A549 (cell line): ENCODE results near the gene CHD8.

Experiments used
- EP300 ChIP-seq, 2 experiments: fragments of >200 bp; sonication (Bioruptor Twin); formaldehyde crosslinking; IDR thresholded peaks; 2 replicates in 1 of 2; 3 replicates in 1 of 2; pipeline ENCODE4 v1.6.1; 2016 to 2017
- ESRRA ChIP-seq: fragments of 150-350 bp; IDR thresholded peaks from 2 replicates; pipeline ENCODE4 v1.6.1; 2014; ENCODE audit warnings: mild to moderate bottlenecking, low read length, borderline replicate concordance
- JUN ChIP-seq, 2 experiments: fragments of >200 bp; sonication (Bioruptor Twin); formaldehyde crosslinking; IDR thresholded peaks; 2 replicates in 1 of 2; 3 replicates in 1 of 2; pipeline ENCODE4 v1.6.1; 2016 to 2017
- POLR2A ChIP-seq: IDR thresholded peaks from 2 replicates; pipeline ENCODE4 v1.6.1; 2012; ENCODE audit warnings: mild to moderate bottlenecking, low read length
- RFX5 ChIP-seq: fragments of 450-650 bp; IDR thresholded peaks from 2 replicates; pipeline ENCODE4 v1.7.1; 2014; ENCODE audit warnings: antibody characterized with exemption, mild to moderate bottlenecking, moderate library complexity
- SREBF2 ChIP-seq: fragments of 450-650 bp; IDR thresholded peaks from 2 replicates; pipeline ENCODE4 v1.6.1; 2014; ENCODE audit warnings: mild to moderate bottlenecking, moderate library complexity
- ZFP36 ChIP-seq: fragments of 450-650 bp; IDR thresholded peaks from 2 replicates; pipeline ENCODE4 v1.6.1; 2014; ENCODE audit warnings: borderline replicate concordance; ENCODE audit not compliant: partially characterized antibody
- TF ChIP-seq, protein P1 (sequence below): fragments of 450-650 bp; IDR thresholded peaks from 2 replicates; pipeline ENCODE4 v1.6.1; 2014; ENCODE audit warnings: antibody characterized with exemption
- TF ChIP-seq, protein P2 (sequence below): fragments of >200 bp; sonication (Bioruptor Twin); formaldehyde crosslinking; IDR thresholded peaks from 3 replicates; pipeline ENCODE4 v1.5.1; 2016
- TF ChIP-seq, protein P3 (sequence below): fragments of 150-350 bp; IDR thresholded peaks from 2 replicates; pipeline ENCODE4 v1.6.1; 2014; ENCODE audit warnings: low read depth, mild to moderate bottlenecking, low read length
- TF ChIP-seq, protein P4 (sequence below): fragments of 200-600 bp; sonication (generic); IDR thresholded peaks from 2 replicates; pipeline ENCODE4 v1.6.1; 2016; ENCODE audit warnings: antibody characterized with exemption, mild to moderate bottlenecking, moderate library complexity
- TF ChIP-seq, protein P5 (sequence below): fragments of 250-450 bp; sonication (Bioruptor Pico); IDR thresholded peaks from 2 replicates; pipeline ENCODE4 v1.5.0; 2021; ENCODE audit warnings: mild to moderate bottlenecking, moderate library complexity, borderline replicate concordance

DNA sequence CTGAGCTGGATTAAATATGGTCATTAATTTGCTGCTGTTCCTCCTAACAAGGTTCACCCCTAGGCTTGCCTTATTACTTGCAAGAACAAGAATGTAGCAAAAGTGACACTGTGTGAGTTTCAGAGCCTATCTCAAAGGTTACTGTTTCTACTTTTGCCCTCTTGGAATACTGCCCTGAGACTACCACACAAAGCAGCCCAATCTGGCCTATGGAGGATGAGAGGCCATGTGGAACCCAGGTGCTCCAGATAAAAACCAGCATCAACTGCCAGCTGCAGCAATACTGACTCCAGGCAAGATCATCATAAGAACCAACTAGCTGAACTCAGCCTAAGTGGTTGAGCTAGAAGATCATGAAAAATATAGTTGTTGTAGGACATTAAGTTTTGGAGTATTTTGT, 49.7 kb downstream of the CHD8 start:
- TF ChIP-seq, protein P1, sequence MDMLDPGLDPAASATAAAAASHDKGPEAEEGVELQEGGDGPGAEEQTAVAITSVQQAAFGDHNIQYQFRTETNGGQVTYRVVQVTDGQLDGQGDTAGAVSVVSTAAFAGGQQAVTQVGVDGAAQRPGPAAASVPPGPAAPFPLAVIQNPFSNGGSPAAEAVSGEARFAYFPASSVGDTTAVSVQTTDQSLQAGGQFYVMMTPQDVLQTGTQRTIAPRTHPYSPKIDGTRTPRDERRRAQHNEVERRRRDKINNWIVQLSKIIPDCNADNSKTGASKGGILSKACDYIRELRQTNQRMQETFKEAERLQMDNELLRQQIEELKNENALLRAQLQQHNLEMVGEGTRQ = no peak
- TF ChIP-seq RFX5 (no peak), JUN (IDR thresholded peaks at IDR 0.05) (no peak), ZFP36 (no peak), EP300 (IDR thresholded peaks at IDR 0.05) (no peak), SREBF2 (no peak), POLR2A (no peak), ESRRA (no peak)
- TF ChIP-seq, protein P2, sequence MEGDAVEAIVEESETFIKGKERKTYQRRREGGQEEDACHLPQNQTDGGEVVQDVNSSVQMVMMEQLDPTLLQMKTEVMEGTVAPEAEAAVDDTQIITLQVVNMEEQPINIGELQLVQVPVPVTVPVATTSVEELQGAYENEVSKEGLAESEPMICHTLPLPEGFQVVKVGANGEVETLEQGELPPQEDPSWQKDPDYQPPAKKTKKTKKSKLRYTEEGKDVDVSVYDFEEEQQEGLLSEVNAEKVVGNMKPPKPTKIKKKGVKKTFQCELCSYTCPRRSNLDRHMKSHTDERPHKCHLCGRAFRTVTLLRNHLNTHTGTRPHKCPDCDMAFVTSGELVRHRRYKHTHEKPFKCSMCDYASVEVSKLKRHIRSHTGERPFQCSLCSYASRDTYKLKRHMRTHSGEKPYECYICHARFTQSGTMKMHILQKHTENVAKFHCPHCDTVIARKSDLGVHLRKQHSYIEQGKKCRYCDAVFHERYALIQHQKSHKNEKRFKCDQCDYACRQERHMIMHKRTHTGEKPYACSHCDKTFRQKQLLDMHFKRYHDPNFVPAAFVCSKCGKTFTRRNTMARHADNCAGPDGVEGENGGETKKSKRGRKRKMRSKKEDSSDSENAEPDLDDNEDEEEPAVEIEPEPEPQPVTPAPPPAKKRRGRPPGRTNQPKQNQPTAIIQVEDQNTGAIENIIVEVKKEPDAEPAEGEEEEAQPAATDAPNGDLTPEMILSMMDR = no peak
- TF ChIP-seq, protein P3, sequence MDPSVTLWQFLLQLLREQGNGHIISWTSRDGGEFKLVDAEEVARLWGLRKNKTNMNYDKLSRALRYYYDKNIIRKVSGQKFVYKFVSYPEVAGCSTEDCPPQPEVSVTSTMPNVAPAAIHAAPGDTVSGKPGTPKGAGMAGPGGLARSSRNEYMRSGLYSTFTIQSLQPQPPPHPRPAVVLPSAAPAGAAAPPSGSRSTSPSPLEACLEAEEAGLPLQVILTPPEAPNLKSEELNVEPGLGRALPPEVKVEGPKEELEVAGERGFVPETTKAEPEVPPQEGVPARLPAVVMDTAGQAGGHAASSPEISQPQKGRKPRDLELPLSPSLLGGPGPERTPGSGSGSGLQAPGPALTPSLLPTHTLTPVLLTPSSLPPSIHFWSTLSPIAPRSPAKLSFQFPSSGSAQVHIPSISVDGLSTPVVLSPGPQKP = no peak
- TF ChIP-seq, protein P4, sequence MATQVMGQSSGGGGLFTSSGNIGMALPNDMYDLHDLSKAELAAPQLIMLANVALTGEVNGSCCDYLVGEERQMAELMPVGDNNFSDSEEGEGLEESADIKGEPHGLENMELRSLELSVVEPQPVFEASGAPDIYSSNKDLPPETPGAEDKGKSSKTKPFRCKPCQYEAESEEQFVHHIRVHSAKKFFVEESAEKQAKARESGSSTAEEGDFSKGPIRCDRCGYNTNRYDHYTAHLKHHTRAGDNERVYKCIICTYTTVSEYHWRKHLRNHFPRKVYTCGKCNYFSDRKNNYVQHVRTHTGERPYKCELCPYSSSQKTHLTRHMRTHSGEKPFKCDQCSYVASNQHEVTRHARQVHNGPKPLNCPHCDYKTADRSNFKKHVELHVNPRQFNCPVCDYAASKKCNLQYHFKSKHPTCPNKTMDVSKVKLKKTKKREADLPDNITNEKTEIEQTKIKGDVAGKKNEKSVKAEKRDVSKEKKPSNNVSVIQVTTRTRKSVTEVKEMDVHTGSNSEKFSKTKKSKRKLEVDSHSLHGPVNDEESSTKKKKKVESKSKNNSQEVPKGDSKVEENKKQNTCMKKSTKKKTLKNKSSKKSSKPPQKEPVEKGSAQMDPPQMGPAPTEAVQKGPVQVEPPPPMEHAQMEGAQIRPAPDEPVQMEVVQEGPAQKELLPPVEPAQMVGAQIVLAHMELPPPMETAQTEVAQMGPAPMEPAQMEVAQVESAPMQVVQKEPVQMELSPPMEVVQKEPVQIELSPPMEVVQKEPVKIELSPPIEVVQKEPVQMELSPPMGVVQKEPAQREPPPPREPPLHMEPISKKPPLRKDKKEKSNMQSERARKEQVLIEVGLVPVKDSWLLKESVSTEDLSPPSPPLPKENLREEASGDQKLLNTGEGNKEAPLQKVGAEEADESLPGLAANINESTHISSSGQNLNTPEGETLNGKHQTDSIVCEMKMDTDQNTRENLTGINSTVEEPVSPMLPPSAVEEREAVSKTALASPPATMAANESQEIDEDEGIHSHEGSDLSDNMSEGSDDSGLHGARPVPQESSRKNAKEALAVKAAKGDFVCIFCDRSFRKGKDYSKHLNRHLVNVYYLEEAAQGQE = no peak
- TF ChIP-seq, protein P5, sequence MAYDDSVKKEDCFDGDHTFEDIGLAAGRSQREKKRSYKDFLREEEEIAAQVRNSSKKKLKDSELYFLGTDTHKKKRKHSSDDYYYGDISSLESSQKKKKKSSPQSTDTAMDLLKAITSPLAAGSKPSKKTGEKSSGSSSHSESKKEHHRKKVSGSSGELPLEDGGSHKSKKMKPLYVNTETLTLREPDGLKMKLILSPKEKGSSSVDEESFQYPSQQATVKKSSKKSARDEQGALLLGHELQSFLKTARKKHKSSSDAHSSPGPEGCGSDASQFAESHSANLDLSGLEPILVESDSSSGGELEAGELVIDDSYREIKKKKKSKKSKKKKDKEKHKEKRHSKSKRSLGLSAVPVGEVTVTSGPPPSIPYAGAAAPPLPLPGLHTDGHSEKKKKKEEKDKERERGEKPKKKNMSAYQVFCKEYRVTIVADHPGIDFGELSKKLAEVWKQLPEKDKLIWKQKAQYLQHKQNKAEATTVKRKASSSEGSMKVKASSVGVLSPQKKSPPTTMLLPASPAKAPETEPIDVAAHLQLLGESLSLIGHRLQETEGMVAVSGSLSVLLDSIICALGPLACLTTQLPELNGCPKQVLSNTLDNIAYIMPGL (CRISPR knock-in tag) = no peak
